ENCODE results near the gene RCOR3. TPM values are rescaled to one million over a fixed set of nuclear protein-coding genes. Genes with fewer than 3 reads are reported as not detected.
A peak's percentile ranks its signal among the peaks of the same experiment; 100 is the strongest.

The RCOR3 gene
- total RNA-seq, 1 experiment from 2014 or later, result 39.0 TPM

DNA sequence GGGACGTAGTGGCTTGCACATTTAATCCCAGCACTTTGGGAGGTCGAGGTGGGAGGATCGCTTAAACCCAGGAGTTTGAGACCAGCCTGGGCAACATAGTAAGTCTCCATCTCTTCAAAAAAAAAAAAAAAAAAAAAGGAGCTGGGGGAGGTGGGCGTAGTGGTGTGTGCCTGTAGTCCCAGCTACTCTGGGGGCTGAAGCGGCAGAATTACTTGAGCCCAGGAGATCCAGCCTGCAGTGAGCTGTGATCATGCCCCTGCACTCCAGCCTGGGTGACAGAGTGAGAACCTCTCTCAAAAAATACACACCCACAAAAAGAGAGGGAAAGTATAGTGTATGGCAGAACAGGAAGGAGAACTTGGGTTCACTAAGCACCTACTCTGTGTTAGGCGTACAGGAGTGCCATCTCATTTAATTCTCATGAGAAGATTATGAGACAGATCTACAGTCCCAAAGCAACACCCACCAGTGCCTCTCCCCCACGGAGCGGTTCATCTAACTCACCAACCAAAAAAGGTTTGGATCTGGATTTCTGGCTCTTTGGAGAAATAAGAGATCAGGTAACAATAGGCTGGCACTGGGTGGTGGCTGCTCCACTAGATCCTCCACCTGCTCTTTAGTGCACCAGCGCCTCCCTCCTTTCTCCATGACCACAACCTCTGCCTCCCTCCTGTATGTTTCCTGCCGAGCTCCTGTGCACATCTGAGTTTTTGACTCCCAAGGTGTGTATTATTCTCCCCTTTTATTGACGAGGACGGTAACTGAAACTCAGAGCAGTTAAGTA lies 66.0 kb downstream of the RCOR3 start:
- intact Hi-C loops (cut with micrococcal nuclease; ENCODE audit: unreplicated experiment), result no loop called here
- DNase-seq (ENCODE audit: low spot score), result no peak
- H3K27me3 ChIP-seq (replicated peaks; ENCODE audit: insufficient read depth, low read depth, low read length, poor library complexity), result no peaks in the 10 kb centered on the region
- H3K27ac ChIP-seq (ENCODE audit: low read depth, low read length, poor library complexity, severe bottlenecking), result no peak overlapping the region
- H3K4me1 ChIP-seq (ENCODE audit: insufficient read depth, low read length, poor library complexity, severe bottlenecking), result no peaks in the 10 kb centered on the region
- H3K4me3 ChIP-seq (ENCODE audit: low read depth, low read length, poor library complexity, severe bottlenecking), result no peak overlapping the region
- TF ChIP-seq EZH2 (IDR thresholded peaks at IDR 0.05; ENCODE audit: borderline replicate concordance, low read depth, low read length, poor library complexity, severe bottlenecking) (no peak), CTCF (conservative IDR thresholded peaks at IDR 0.05; ENCODE audit: low read depth, low read length) (no peak)
- H3K9me3 ChIP-seq (ENCODE audit: low read depth, low read length, poor library complexity, severe bottlenecking), result no peaks in the 10 kb centered on the region
- no peaks in the 10 kb centered on the region for H3K36me3 ChIP-seq (ENCODE audit: insufficient read depth, low read length, poor library complexity, severe bottlenecking)
- no TSS peak for BruUV-seq (replicated peaks)
- POLR2A ChIA-PET (ENCODE audit: low non-redundant PET), result no interaction called here
- CTCF ChIA-PET, result interaction anchor here (0.7 kb wide), 1 partner anchor 812 kb away, joined by 4 read pairs; no protein-coding TSS in a partner anchor

DNA sequence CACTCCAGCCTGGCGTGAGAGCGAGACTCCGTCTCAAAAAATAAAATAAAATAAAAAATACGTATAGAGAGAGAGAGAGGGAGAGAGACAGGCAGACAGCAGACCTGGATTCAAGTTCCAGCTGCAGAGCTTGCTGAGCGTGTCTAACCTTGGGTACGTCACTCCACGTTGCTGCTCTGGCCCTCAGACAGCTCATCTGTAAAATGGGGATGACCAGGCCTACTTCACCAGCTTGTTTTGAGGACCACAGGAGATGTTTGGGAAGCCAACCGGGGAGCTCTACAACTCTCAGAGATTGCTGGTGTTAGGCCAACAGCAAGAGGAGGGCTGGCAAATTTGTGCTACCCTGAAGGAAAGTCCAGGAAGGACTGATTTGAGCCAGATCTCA lies 67.0 kb downstream of the RCOR3 start:
- intact Hi-C loops (cut with micrococcal nuclease; ENCODE audit: unreplicated experiment), result no loop called here
- BruUV-seq (replicated peaks), result no TSS peak
- no peaks in the 10 kb centered on the region for H3K4me1 ChIP-seq (ENCODE audit: insufficient read depth, low read length, poor library complexity, severe bottlenecking)
- no peak for DNase-seq (ENCODE audit: low spot score)
- H3K27ac ChIP-seq (ENCODE audit: low read depth, low read length, poor library complexity, severe bottlenecking), result no peak overlapping the region
- peak overlapping the region; percentile 72 for H3K4me3 ChIP-seq (ENCODE audit: low read depth, low read length, poor library complexity, severe bottlenecking)
- ChIA-PET CTCF (interaction anchor here (0.7 kb wide), 1 partner anchor 813 kb away, joined by 4 read pairs; no protein-coding TSS in a partner anchor), POLR2A (ENCODE audit: low non-redundant PET) (no interaction called here)
- H3K9me3 ChIP-seq (ENCODE audit: low read depth, low read length, poor library complexity, severe bottlenecking), result no peaks in the 10 kb centered on the region
- no peak for TF ChIP-seq CTCF (conservative IDR thresholded peaks at IDR 0.05; ENCODE audit: low read depth, low read length)
- TF ChIP-seq EZH2 (IDR thresholded peaks at IDR 0.05; ENCODE audit: borderline replicate concordance, low read depth, low read length, poor library complexity, severe bottlenecking), result no peak
- no peaks in the 10 kb centered on the region for H3K27me3 ChIP-seq (replicated peaks; ENCODE audit: insufficient read depth, low read depth, low read length, poor library complexity)
- H3K36me3 ChIP-seq (ENCODE audit: insufficient read depth, low read length, poor library complexity, severe bottlenecking), result no peaks in the 10 kb centered on the region

GRCh38 chr1:211326528-211327345 lies 67.6 kb downstream of the RCOR3 start, which contains the start of gene TRAF5:
TRAF5 (plus strand) TSS chr1:211326833; CDS start chr1:211353240, 26,407 bp downstream.
- Histone ChIP-seq H3K4me1 (ENCODE audit: insufficient read depth, low read length, poor library complexity, severe bottlenecking) (no peaks in the 10 kb centered on the region), H3K27me3 (replicated peaks; ENCODE audit: insufficient read depth, low read depth, low read length, poor library complexity) (no peaks in the 10 kb centered on the region), H3K9me3 (ENCODE audit: low read depth, low read length, poor library complexity, severe bottlenecking) (no peaks in the 10 kb centered on the region), H3K4me3 (ENCODE audit: low read depth, low read length, poor library complexity, severe bottlenecking) (peak within 1 kb of the TSS; percentile 72), H3K27ac (ENCODE audit: low read depth, low read length, poor library complexity, severe bottlenecking) (peak within 1 kb of the TSS; percentile 63), H3K36me3 (ENCODE audit: insufficient read depth, low read length, poor library complexity, severe bottlenecking) (no peaks in the 10 kb centered on the region)
- ChIA-PET POLR2A (ENCODE audit: low non-redundant PET) (no interaction called here), CTCF (interaction anchor here (0.6 kb wide), 1 partner anchor 74 kb away, joined by 3 read pairs; no protein-coding TSS in a partner anchor)
- TF ChIP-seq EZH2 (IDR thresholded peaks at IDR 0.05; ENCODE audit: borderline replicate concordance, low read depth, low read length, poor library complexity, severe bottlenecking) (no peak), CTCF (conservative IDR thresholded peaks at IDR 0.05; ENCODE audit: low read depth, low read length) (no peak)
- intact Hi-C loops (cut with micrococcal nuclease; ENCODE audit: unreplicated experiment), result no loop called here
- peak; percentile 54 for DNase-seq (ENCODE audit: low spot score)
- BruUV-seq (replicated peaks), result no TSS peak

All from A673 (cell line).